Fibroblast of the aortic adventitia (primary cell): ENCODE results near the gene TAF11L7. TPM values are rescaled to one million over a fixed set of nuclear protein-coding genes. Genes with fewer than 3 reads are reported as not detected.
"Not testable (repeated sequence)": the region's sequence is repeated elsewhere in the genome, so short reads cannot be mapped to it uniquely, and the experiment has no call there.

Experiments
- DNase-seq: peaks from one replicate; pipeline ENCODE4 v3.0.0-alpha.2; 2010; ENCODE audit warnings: low read depth
- H3K4me3 ChIP-seq: 2 replicates; pipeline ENCODE4 v1.5.1; 2011; ENCODE audit warnings: low read depth, mild to moderate bottlenecking, control low read depth, low read length, moderate library complexity
- small RNA-seq: library from RNA; depleted of rRNA; stranded (forward); fragments of <200 nt; gene quantifications from one replicate; pipeline ENCODE3, GENCODE V24; 2012
- total RNA-seq: library from RNA; depleted of rRNA; stranded (reverse); fragments of >200 nt; gene quantifications from 2 replicates; pipeline ENCODE4 v1.2.3, GENCODE V29; 2012; ENCODE audit warnings: low replicate concordance
- TF ChIP-seq, protein P1 (sequence below): IDR thresholded peaks from 2 replicates; pipeline ENCODE4 v1.5.1; 2011; ENCODE audit warnings: mild to moderate bottlenecking, low read length, control low read depth, inconsistent platforms; ENCODE audit not compliant: insufficient read depth

Gene TAF11L7
- total RNA-seq, 1 donor, result not detected

DNA sequence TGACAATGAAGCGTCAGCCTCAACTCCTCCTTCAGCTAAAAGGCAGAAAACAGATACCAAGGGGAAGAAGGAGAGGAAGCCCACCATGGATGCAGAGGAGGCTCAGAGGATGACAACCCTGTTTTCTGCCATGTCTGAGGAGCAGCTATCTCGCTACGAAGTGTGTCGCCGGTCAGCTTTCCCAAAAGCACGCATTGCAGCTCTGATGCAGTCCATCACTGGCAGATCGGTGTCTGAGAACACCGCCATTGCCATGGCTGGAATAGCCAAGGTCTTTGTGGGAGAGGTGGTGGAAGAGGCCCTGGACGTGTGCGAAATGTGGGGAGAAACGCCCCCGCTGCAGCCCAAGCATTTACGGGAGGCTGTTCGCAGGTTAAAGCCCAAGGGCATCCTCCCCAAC lies 19.4 kb upstream of the TAF11L7 start:
- H3K4me3 ChIP-seq, result no peak overlapping the region
- TF ChIP-seq, protein P1, sequence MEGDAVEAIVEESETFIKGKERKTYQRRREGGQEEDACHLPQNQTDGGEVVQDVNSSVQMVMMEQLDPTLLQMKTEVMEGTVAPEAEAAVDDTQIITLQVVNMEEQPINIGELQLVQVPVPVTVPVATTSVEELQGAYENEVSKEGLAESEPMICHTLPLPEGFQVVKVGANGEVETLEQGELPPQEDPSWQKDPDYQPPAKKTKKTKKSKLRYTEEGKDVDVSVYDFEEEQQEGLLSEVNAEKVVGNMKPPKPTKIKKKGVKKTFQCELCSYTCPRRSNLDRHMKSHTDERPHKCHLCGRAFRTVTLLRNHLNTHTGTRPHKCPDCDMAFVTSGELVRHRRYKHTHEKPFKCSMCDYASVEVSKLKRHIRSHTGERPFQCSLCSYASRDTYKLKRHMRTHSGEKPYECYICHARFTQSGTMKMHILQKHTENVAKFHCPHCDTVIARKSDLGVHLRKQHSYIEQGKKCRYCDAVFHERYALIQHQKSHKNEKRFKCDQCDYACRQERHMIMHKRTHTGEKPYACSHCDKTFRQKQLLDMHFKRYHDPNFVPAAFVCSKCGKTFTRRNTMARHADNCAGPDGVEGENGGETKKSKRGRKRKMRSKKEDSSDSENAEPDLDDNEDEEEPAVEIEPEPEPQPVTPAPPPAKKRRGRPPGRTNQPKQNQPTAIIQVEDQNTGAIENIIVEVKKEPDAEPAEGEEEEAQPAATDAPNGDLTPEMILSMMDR, result no peak
- DNase-seq, result no peak

DNA sequence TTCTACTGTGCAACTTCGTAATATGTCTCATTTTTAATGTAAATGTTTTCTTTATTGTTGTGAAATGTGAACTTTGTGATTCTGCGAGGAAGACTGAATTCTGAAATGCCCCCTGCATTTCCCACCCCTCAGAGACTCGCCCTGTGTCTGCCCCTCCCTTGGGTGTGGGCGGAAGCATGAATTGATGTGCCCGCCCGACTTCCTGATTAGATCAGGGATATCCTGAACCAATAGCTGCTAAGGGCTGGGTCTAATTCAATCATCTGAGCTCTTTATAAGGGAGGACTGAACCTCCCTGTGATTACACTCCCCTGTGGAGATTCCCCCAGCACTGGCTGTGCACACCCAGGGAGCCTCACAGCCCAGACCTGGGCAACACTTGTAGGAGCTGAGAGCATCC lies 18.3 kb upstream of the TAF11L7 start, which contains the start of gene TAF11L11:
Gene TAF11L11 (plus strand): TSS at position 304 of the 400 bp plus-strand sequence.
- not testable (repeated sequence) for H3K4me3 ChIP-seq, DNase-seq

DNA sequence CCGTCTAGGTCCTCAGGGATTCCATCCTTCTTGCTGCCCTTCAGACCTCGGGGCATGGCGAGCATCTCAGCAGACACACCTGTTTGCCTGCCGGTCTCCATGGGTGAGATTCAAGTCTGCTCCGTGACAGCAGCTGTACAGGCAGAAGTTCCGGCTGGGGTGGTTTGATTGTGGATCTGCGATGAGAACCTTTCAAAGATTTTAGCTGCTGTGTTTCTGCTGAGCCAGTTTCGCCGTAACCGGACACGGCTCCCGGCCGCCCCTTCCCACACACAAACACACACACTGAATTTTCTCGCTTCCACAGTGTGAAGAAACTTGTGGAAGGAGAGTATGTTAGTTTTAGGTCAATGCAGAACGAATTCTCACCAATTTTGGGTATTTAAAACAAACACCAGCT lies 12.2 kb upstream of the TAF11L7 start, which contains the start of gene TAF11L10:
Gene TAF11L10 (minus strand): TSS at position 101 of the 400 bp plus-strand sequence.
- H3K4me3 ChIP-seq, DNase-seq: not testable (repeated sequence)

DNA sequence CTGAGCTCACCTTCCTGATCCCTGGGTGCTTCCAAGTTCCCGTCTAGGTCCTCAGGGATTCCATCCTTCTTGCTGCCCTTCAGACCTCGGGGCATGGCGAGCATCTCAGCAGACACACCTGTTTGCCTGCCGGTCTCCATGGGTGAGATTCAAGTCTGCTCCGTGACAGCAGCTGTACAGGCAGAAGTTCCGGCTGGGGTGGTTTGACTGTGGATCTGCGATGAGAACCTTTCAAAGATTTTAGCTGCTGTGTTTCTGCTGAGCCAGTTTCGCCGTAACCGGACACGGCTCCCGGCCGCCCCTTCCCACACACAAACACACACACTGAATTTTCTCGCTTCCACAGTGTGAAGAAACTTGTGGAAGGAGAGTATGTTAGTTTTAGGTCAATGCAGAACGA lies 8.7 kb upstream of the TAF11L7 start, which contains the start of gene TAF11L9:
Gene TAF11L9 (minus strand): TSS at position 140 of the 400 bp plus-strand sequence.
- DNase-seq, H3K4me3 ChIP-seq: not testable (repeated sequence)

DNA sequence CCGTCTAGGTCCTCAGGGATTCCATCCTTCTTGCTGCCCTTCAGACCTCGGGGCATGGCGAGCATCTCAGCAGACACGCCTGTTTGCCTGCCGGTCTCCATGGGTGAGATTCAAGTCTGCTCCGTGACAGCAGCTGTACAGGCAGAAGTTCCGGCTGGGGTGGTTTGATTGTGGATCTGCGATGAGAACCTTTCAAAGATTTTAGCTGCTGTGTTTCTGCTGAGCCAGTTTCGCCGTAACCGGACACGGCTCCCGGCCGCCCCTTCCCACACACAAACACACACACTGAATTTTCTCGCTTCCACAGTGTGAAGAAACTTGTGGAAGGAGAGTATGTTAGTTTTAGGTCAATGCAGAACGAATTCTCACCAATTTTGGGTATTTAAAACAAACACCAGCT lies 5.3 kb upstream of the TAF11L7 start, which contains the start of gene TAF11L8:
Gene TAF11L8 (minus strand): TSS at position 101 of the 400 bp plus-strand sequence.
- not testable (repeated sequence) for H3K4me3 ChIP-seq, DNase-seq

Small RNAs within 50 kb of the gene (small RNA-seq; reads per million reads assigned to genes)
- not detected for gene AC233724.3
- gene AC233724.6, result not detected
- not detected for gene AC233724.7

Other genes starting within 250 kb of the TAF11L7 start
- gene TAF11L2, start 87.5 kb downstream of the TAF11L7 start, total RNA-seq, result not detected in 2 replicates
- gene TAF11L3, start 67.4 kb downstream of the TAF11L7 start, total RNA-seq, result not detected in 2 replicates
- gene TAF11L4, start 64.0 kb downstream of the TAF11L7 start, total RNA-seq, result not detected in 2 replicates
- not detected in 2 replicates for gene TAF11L5, start 60.5 kb downstream of the TAF11L7 start, total RNA-seq
- not detected in 2 replicates for gene TAF11L6, start 57.1 kb downstream of the TAF11L7 start, total RNA-seq
- not detected in 2 replicates for gene TAF11L8, start 5.2 kb upstream of the TAF11L7 start, total RNA-seq
- not detected in 2 replicates for gene TAF11L9, start 8.6 kb upstream of the TAF11L7 start, total RNA-seq
- gene TAF11L10, start 12.1 kb upstream of the TAF11L7 start, total RNA-seq, result not detected in 2 replicates
- gene TAF11L11, start 18.4 kb upstream of the TAF11L7 start, total RNA-seq, result not detected in 2 replicates
- gene TAF11L12, start 24.6 kb upstream of the TAF11L7 start, total RNA-seq, result not detected in 2 replicates
- gene TAF11L13, start 46.3 kb upstream of the TAF11L7 start, total RNA-seq, result not detected in 2 replicates
- gene TAF11L14, start 48.7 kb upstream of the TAF11L7 start, total RNA-seq, result not detected in 2 replicates